C4-2B (cell line): ENCODE data around the gene MRNIP.

Experiments
- CTCF ChIP-seq: fragments of 450-650 bp; conservative IDR thresholded peaks from 2 replicates; pipeline ENCODE4 v1.5.1; 2017; ENCODE audit warnings: mild to moderate bottlenecking
- ZFX ChIP-seq: fragments of 450-650 bp; IDR thresholded peaks from 2 replicates; pipeline ENCODE4 v1.6.1; 2017

- TF ChIP-seq CTCF (no peak), ZFX (no peak)
These were observed 19.0 kb downstream of the MRNIP start for GRCh38 chr5:179839328-179840256.
